ENCODE data around the gene RPS6KA1.

DNA sequence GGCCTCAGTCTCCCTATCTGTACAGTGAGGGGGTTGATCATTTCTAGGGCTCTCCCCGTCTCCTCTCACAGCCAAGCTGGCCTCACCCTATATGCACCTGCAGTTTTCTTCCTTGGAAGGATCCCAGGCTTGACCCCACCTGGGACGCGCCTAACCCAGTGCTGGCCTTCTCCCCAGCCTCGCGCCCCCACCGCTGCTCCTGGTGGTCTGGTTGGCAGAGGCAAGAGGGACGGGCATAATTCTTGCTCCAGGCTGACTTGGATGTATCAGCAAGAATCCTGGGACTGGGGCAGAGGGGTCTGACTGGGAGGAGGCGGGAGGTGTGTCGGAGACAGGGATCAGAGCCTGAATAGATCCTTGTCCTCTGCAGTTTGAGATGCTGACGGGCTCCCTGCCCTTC, 25.2 kb downstream of the RPS6KA1 start:
- TF ChIP-seq, protein P1, sequence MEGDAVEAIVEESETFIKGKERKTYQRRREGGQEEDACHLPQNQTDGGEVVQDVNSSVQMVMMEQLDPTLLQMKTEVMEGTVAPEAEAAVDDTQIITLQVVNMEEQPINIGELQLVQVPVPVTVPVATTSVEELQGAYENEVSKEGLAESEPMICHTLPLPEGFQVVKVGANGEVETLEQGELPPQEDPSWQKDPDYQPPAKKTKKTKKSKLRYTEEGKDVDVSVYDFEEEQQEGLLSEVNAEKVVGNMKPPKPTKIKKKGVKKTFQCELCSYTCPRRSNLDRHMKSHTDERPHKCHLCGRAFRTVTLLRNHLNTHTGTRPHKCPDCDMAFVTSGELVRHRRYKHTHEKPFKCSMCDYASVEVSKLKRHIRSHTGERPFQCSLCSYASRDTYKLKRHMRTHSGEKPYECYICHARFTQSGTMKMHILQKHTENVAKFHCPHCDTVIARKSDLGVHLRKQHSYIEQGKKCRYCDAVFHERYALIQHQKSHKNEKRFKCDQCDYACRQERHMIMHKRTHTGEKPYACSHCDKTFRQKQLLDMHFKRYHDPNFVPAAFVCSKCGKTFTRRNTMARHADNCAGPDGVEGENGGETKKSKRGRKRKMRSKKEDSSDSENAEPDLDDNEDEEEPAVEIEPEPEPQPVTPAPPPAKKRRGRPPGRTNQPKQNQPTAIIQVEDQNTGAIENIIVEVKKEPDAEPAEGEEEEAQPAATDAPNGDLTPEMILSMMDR (IDR thresholded peaks at IDR 0.05; ENCODE audit: low read depth, low read length, poor library complexity, severe bottlenecking) = no peak
- no peak for TF ChIP-seq EZH2phosphoT487 (IDR thresholded peaks at IDR 0.05; ENCODE audit: borderline replicate concordance, low read length)

Measured in DOHH2 (cell line).